NCI-H1105 treated with DMSO at 0.1 percent for 48 hours (cell line): ENCODE measurements around the gene TMEM256.

Experiments
- DNase-seq: peaks from one replicate; lab custom pipeline; 2025; lab: John Stamatoyannopoulos, UW

TMEM256 gene

GRCh38 chr17:7403977-7404736 is at the start of gene TMEM256:
TMEM256 (minus strand) TSS chr17:7404097; CDS start chr17:7404084, 13 bp downstream.
- DNase-seq, result peak; percentile 100

GRCh38 chr17:7448461-7448860 is 44.6 kb upstream of the TMEM256 start:
- no peak for DNase-seq

- DNase-seq, result peak; percentile 47
These were observed 41.7 kb upstream of the TMEM256 start for GRCh38 chr17:7445619-7445968.

GRCh38 chr17:7444682-7445618 is 41.1 kb upstream of the TMEM256 start, which contains the start of gene CHRNB1:
CHRNB1 (plus strand) TSS chr17:7445061; CDS start chr17:7445128, 67 bp downstream.
- DNase-seq, result peak; percentile 94

GRCh38 chr17:7443499-7444485 is 39.9 kb upstream of the TMEM256 start:
- DNase-seq, result no peak

- no peak for DNase-seq
These were observed 38.2 kb upstream of the TMEM256 start for GRCh38 chr17:7442142-7442541.

- DNase-seq, result no peak
These were observed 37.4 kb upstream of the TMEM256 start for GRCh38 chr17:7441266-7441665.

- DNase-seq, result peak; percentile 58
These were observed 36.9 kb upstream of the TMEM256 start for GRCh38 chr17:7440834-7441195.

- peak; percentile 75 for DNase-seq
These were observed 36.4 kb upstream of the TMEM256 start for GRCh38 chr17:7440113-7440833.

GRCh38 chr17:7439462-7440112 is 35.7 kb upstream of the TMEM256 start, which contains the start of gene FGF11:
FGF11 (plus strand) TSS chr17:7439512; CDS start chr17:7439621, 109 bp downstream.
- DNase-seq, result peak; percentile 4

GRCh38 chr17:7438656-7439460 is 35.0 kb upstream of the TMEM256 start:
- DNase-seq, result no peak

- no peak for DNase-seq
These were observed 34.2 kb upstream of the TMEM256 start for GRCh38 chr17:7437950-7438614.

GRCh38 chr17:7437369-7437863 is 33.5 kb upstream of the TMEM256 start:
- DNase-seq, result no peak

GRCh38 chr17:7436556-7437368 is 32.9 kb upstream of the TMEM256 start:
- DNase-seq, result peak; percentile 83

GRCh38 chr17:7435676-7436555 is 32.0 kb upstream of the TMEM256 start:
- DNase-seq, result peak; percentile 55

- DNase-seq, result no peak
These were observed 28.4 kb upstream of the TMEM256 start for GRCh38 chr17:7432296-7432695.

- no peak for DNase-seq
These were observed 27.3 kb upstream of the TMEM256 start for GRCh38 chr17:7431231-7431630.
